ENCODE data around the gene IFT20. TPM values are rescaled to one million over a fixed set of nuclear protein-coding genes. Genes with fewer than 3 reads are reported as not detected.
"Not testable (repeated sequence)": the region's sequence is repeated elsewhere in the genome, so short reads cannot be mapped to it uniquely, and the experiment has no call there.

Gene IFT20
- total RNA-seq, 2 donors from 2014 or later = 30.9 to 31.5 TPM

- no peak overlapping the region for H3K9ac ChIP-seq (ENCODE audit: low read depth in 2 of 2, low read length in 2 of 2)
- no peaks in the 10 kb centered on the region for H3K9me3 ChIP-seq
- no peak for TF ChIP-seq CTCF (IDR thresholded peaks at IDR 0.05)
- no peak overlapping the region for H3K27ac ChIP-seq
- intact Hi-C loops (cut with DNase I) = no loop called here
- H3K4me1 ChIP-seq = peaks cover 5% of the 10 kb centered on the region
- no peak overlapping the region for H3K4me3 ChIP-seq
- no peak for DNase-seq
- H3K36me3 ChIP-seq = peaks cover 10% of the 10 kb centered on the region
- H3K27me3 ChIP-seq = no peaks in the 10 kb centered on the region
These were observed 5.1 kb upstream of the IFT20 start for GRCh38 chr17:28340374-28340773.

GRCh38 chr17:28339431-28339830 lies 4.2 kb upstream of the IFT20 start:
- intact Hi-C loops (cut with DNase I) = no loop called here
- Histone ChIP-seq H3K9ac (ENCODE audit: low read depth in 2 of 2, low read length in 2 of 2) (no peak overlapping the region), H3K27me3 (no peaks in the 10 kb centered on the region), H3K27ac (no peak overlapping the region), H3K4me1 (peaks cover 6% of the 10 kb centered on the region), H3K4me3 (no peak overlapping the region), H3K9me3 (no peaks in the 10 kb centered on the region), H3K36me3 (peaks cover 10% of the 10 kb centered on the region)
- TF ChIP-seq CTCF (IDR thresholded peaks at IDR 0.05) = no peak
- no peak for DNase-seq

- DNase-seq; H3K4me1 ChIP-seq; H3K27me3 ChIP-seq; H3K36me3 ChIP-seq; intact Hi-C loops (cut with DNase I); H3K9ac ChIP-seq (ENCODE audit: low read depth in 2 of 2, low read length in 2 of 2); H3K4me3 ChIP-seq; H3K9me3 ChIP-seq: not testable (repeated sequence)
- H3K27ac ChIP-seq = peak overlapping the region; percentile 5
These were observed 3.5 kb upstream of the IFT20 start for GRCh38 chr17:28338769-28339212.

- Histone ChIP-seq H3K27ac (peak overlapping the region; percentile 5), H3K4me1 (peaks cover 8% of the 10 kb centered on the region), H3K9me3 (no peaks in the 10 kb centered on the region), H3K27me3 (no peaks in the 10 kb centered on the region), H3K9ac (ENCODE audit: low read depth in 2 of 2, low read length in 2 of 2) (no peak overlapping the region), H3K36me3 (peaks cover 10% of the 10 kb centered on the region), H3K4me3 (no peak overlapping the region)
- no peak for TF ChIP-seq CTCF (IDR thresholded peaks at IDR 0.05)
- no peak for DNase-seq
- intact Hi-C loops (cut with DNase I) = no loop called here
These were observed 2.9 kb upstream of the IFT20 start for GRCh38 chr17:28338056-28338768.

GRCh38 chr17:28335959-28336871 lies 943 bp upstream of the IFT20 start:
- H3K9ac ChIP-seq (ENCODE audit: low read depth in 2 of 2, low read length in 2 of 2) = peak overlapping the region; percentile 89 to 94
- H3K9me3 ChIP-seq = no peaks in the 10 kb centered on the region
- no peak for TF ChIP-seq CTCF (IDR thresholded peaks at IDR 0.05)
- H3K4me1 ChIP-seq = peaks cover 8% of the 10 kb centered on the region
- peak; percentile 70 for DNase-seq
- peaks cover under 1% of the 10 kb centered on the region for H3K36me3 ChIP-seq
- H3K27ac ChIP-seq = peak overlapping the region; percentile 79
- intact Hi-C loops (cut with DNase I) = no loop called here
- no peaks in the 10 kb centered on the region for H3K27me3 ChIP-seq
- peak overlapping the region; percentile 96 for H3K4me3 ChIP-seq

Data from colonic mucosa (tissue), 4 donors.